GM21717 (cell line): ENCODE results near the gene GOPC.
"Not testable (repeated sequence)": the region's sequence is repeated elsewhere in the genome, so short reads cannot be mapped to it uniquely, and the experiment has no call there.

ENCODE experiments used
- ATAC-seq: cut with Tn5 transposase; IDR thresholded peaks from one replicate; pipeline ENCODE4 v1.9.1; 2021; ENCODE audit warnings: mild to moderate bottlenecking, moderate library complexity; ENCODE audit not compliant: unreplicated experiment

Gene GOPC

DNA sequence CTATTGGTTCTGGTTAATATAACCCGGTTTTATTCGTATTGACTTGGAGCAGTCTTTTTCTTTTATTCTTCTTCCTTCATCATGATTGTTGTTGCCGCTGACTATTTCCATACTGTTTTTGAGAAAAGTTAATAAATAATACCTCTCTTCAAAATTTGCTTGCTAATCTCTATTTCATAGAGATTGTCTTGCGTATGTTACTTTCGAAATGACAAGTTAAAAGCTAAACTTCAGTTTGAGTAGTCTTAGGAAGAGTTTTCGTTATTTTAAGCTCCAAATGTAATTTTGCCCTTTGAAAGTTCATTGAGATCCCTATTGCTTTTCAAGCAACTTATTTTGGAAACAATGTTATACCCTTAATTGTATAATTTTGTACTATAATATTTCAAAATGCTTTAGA lies 83.4 kb downstream of the GOPC start:
- ATAC-seq: no peak

GRCh38 chr6:117517995-117518394 lies 84.3 kb downstream of the GOPC start:
- not testable (repeated sequence) for ATAC-seq

- ATAC-seq: no peak
Observed at GRCh38 chr6:117515326-117515725, 87.0 kb downstream of the GOPC start.

DNA sequence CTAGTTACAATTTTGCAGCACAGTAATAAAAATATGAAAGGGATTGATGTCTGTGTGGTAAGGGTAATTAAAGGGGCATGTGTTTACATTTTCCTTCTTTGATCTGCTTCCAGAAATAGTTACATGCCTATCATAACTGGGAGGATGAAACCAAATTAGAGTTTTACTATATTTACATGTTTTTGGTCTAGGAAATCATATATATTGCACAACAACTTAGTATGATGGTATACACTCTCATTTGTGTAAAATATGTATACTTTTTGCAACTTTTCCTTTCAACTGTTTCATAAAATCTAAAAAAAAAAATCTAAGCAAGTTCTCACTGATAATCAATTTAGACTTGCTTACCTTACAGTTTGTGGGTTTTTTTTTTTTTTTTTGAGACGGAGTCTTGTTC lies 87.7 kb downstream of the GOPC start:
- no peak for ATAC-seq

DNA sequence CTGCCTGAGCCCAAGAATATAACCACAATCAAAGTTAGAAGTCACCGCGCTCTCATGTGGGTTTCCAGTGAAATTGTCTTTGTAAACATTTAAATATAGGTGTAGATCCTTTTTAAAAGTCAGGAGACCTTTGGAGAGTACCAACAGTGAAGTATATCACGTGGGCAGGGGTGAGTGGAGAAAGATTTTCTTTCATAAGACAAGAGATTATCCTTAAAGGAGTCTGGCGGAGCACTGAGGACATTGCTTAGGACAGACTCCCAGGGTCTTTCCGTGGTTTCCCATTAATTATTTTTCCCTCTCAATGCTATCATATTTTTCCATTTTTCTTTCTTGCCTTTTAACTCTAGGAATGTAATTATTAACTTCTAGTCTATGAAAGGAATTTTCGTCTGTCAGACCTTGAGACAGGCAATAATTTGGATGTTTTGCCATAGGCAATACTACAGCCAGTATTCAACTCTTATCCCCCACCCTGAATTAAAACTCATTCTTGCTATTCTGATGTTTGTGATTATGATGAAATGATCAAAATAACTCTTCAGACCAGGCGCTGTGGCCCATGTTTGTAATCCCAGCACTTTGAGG lies 88.4 kb downstream of the GOPC start:
- ATAC-seq: no peak

DNA sequence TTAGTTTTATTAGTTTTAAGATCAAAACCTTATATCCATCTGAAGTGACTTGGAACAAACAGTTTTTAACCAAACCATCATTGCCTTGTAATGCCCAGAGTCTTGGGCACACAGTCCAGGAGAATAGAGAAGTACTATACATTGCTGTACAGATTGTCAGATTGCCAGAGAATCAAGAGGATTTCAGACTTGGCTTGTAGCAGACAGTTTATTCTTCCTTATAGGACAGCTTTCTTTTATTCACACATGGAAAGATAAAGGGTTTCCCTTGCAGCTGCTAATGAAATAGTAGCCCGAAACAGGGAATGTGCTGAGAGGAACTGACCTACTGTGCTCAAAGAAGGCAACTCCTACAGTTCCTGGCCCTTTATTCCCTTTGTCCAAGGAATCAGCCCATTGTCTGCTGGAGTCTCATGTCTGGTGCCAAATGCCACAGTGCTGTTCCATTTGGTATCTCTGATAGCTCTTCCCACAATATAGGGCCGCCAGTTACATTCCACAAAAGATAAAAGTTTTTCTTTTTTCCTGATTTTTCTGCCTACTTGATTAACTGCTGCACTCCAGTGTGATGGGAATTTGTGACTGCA lies 89.2 kb downstream of the GOPC start:
- no peak for ATAC-seq

DNA sequence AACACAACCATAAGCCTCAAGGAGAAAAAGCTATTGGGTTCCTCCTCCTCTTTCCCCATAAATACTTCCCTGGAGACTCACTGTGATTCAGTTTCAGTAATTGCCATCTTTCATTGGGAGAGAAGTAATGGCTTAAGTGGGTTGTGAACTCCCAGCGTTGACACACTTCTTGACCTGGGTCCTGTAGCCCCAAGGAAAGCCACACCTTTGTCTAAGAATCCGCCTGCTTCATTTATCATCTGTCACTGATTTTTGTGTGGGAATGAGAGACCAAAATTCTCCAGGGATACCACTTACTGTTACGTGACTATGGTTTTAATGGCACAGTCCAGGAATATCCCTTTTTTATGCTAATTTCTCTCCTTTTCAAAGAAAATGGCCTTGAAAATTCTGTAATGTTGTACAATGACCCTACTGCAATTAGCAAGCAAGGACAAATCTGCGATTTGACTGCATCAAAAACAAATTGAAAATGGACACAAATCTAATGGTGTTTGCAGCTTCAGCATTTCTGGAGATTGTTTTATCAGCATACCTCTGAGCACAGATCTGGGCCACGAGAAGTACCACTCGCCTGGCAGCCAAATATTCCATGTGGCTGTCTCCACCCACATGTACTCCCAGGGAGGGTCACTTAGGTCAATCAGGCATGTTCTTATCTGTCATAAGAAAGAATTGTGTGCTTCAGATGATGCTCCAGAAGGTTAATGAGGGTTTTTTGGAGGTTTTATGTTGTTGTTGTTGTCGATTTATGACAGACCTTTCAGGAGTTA lies 90.1 kb downstream of the GOPC start:
- no peak for ATAC-seq
